ENCODE measurements around the gene HEPACAM2. TPM values are rescaled to one million over a fixed set of nuclear protein-coding genes. Genes with fewer than 3 reads are reported as not detected.
A peak's percentile ranks its signal among the peaks of the same experiment; 100 is the strongest.

HEPACAM2 gene
- total RNA-seq, 6 experiments from 2014 or later = not detected

- no peaks in the 10 kb centered on the region for H3K9me3 ChIP-seq
- TF ChIP-seq POLR2A (IDR thresholded peaks at IDR 0.05) (no peak), CTCF (IDR thresholded peaks at IDR 0.05) (no peak)
- peaks cover 0 to 7% (median 0%) of the 10 kb centered on the region in 4 donors for H3K4me1 ChIP-seq
- H3K27me3 ChIP-seq = no peaks in the 10 kb centered on the region
- H3K4me3 ChIP-seq = no peak overlapping the region
- no peaks in the 10 kb centered on the region for H3K36me3 ChIP-seq
- H3K27ac ChIP-seq = no peak overlapping the region
- intact Hi-C loops (cut with DNase I) = no loop called here
- 87% methylated on average over 2 of the region's 2 CpGs for WGBS (ENCODE audit: insufficient coverage, low coverage, low lambda C conversion rate, missing lambda C conversion rate)
- DNase-seq (no peak), ATAC-seq (no peak)
These were observed 12.5 kb upstream of the HEPACAM2 start for GRCh38 chr7:93238748-93239147.

- intact Hi-C loops (cut with DNase I) = no loop called here
- H3K4me1 ChIP-seq = peaks cover 0 to 9% (median 0%) of the 10 kb centered on the region in 4 donors
- H3K36me3 ChIP-seq = no peaks in the 10 kb centered on the region
- WGBS (ENCODE audit: insufficient coverage, low coverage, low lambda C conversion rate, missing lambda C conversion rate) = 64% methylated on average over 3 of the region's 4 CpGs
- ATAC-seq (peak in 1 of 4 donors; percentile 30), DNase-seq (no peak)
- no peak for TF ChIP-seq CTCF (IDR thresholded peaks at IDR 0.05)
- H3K9me3 ChIP-seq = no peaks in the 10 kb centered on the region
- no peaks in the 10 kb centered on the region for H3K27me3 ChIP-seq
- H3K4me3 ChIP-seq = no peak overlapping the region
- H3K27ac ChIP-seq = no peak overlapping the region
These were observed 11.9 kb upstream of the HEPACAM2 start for GRCh38 chr7:93238131-93238530.

- H3K27me3 ChIP-seq = no peaks in the 10 kb centered on the region
- ATAC-seq (no peak), DNase-seq (no peak)
- peaks cover 0 to 13% (median 0%) of the 10 kb centered on the region in 4 donors for H3K4me1 ChIP-seq
- intact Hi-C loops (cut with DNase I) = no loop called here
- no peaks in the 10 kb centered on the region for H3K36me3 ChIP-seq
- WGBS (ENCODE audit: insufficient coverage, low coverage, low lambda C conversion rate, missing lambda C conversion rate) = 94% methylated on average over 2 of the region's 2 CpGs
- H3K4me3 ChIP-seq = no peak overlapping the region
- H3K9me3 ChIP-seq = no peaks in the 10 kb centered on the region
- no peak for TF ChIP-seq POLR2A (IDR thresholded peaks at IDR 0.05)
- no peak for TF ChIP-seq CTCF (IDR thresholded peaks at IDR 0.05)
- no peak overlapping the region for H3K27ac ChIP-seq
These were observed 9.3 kb upstream of the HEPACAM2 start for GRCh38 chr7:93235541-93235940.

GRCh38 chr7:93232673-93233018 lies 6.4 kb upstream of the HEPACAM2 start:
- Histone ChIP-seq H3K9me3 (no peaks in the 10 kb centered on the region), H3K4me3 (peak overlapping the region; percentile 66 to 81 (median 76)), H3K4me1 (peaks cover 0 to 6% (median 0%) of the 10 kb centered on the region in 4 donors), H3K27ac (peak overlapping the region in 1 of 3 donors; percentile 44), H3K27me3 (no peaks in the 10 kb centered on the region), H3K36me3 (no peaks in the 10 kb centered on the region)
- WGBS (ENCODE audit: insufficient coverage, low coverage, low lambda C conversion rate, missing lambda C conversion rate) = 0% methylated on average over 8 of the region's 8 CpGs
- no peak for DNase-seq
- no peak for TF ChIP-seq POLR2A (IDR thresholded peaks at IDR 0.05)
- no peak for TF ChIP-seq CTCF (IDR thresholded peaks at IDR 0.05)
- ATAC-seq = peak in 3 of 4 donors; percentile 4 to 7 (median 4)
- intact Hi-C loops (cut with DNase I) = no loop called here
